Measurements from ENCODE around the gene RGS3.

The RGS3 gene

GRCh38 chr9:113608082-113608685, 144.7 kb downstream of the RGS3 start:
- no peak for DNase-seq

- DNase-seq, result no peak
These were observed 146.2 kb downstream of the RGS3 start for GRCh38 chr9:113609562-113610318.

DNA sequence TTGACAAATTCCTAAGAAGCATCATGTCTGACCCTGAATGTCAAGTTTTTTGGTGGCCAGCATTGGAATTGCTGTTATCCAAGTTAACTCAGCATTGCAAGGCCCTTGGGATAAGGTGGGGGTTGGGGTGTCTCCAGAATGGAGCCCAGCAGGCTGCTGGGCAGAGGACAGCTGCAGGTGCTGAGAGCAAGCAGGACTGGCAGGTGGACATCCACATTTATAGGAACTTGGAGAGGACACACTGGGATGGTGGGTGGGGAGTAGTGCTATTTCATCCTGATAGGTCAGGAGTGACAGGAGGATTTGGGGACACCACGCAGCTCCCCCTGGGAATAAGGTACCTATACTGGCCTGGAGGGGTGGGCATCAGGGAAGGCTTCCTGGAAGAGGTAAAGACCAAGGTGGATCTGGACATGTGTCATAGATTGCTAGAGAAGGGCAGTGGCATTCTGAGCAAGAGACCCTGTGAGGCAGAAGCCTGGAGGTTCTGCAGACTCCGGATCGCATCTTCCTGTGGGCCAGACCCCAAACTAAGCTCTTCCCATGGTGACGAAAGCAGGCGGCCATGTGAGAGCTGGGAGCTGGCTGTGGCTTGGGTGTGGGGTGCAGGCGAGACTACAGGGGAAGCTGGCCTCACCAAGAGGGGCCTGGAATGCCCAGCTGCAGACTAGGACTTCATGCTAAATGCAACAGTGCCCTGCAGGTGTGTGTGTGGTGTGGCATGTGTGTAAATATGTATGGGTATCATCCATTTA, 148.1 kb downstream of the RGS3 start:
- DNase-seq, result no peak

DNA sequence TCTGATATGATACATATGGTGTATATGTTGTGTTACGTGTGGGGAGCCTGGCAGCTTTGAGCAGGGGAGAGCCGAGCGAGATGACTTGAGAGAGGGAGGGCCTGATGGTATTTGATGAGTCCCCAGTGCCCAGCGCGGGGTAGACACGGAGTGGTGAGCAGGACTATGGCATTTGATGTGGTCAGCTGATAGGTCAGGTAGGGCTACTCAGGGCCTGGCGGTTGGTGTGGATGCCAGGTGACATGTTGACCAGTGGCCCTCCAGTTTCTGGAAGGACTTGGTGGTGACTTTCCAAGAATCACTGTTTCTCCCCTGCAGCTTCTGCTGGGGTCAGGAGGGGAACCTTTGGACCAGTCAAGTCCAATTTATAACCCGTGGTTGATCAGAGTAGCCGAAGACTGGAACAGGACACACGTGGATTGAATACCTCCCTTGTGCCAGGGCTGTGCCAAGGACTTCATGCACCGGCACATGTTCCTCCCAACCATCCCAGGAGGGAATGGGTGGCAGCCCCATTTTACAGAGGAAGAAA, 148.8 kb downstream of the RGS3 start:
- no peak for DNase-seq

- DNase-seq, result no peak
These were observed 149.3 kb downstream of the RGS3 start for GRCh38 chr9:113612828-113613227.

DNA sequence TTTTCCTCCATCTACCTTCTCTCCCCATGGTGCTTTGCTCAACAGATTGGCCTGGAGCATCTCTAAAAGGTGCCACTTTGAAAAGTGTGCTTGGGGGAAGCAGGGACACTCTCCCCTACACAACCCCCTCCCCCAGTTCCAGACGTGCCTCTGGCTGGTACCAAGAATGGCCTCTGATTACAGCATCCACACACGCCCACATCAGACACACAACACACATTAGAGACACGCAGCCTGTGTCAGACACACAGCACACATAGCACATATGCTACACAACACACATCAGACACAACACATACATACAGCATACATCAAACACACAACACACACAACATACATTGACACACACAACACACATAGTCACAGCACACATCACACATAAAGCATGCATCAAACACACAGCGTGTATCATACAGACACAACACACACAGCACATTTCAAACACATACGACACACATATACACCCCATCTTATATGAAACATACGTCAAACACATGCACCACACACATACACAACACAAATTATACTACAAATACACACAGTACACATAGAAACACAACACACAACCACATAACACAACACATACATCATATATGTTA, 150.4 kb downstream of the RGS3 start:
- no peak for DNase-seq

DNA sequence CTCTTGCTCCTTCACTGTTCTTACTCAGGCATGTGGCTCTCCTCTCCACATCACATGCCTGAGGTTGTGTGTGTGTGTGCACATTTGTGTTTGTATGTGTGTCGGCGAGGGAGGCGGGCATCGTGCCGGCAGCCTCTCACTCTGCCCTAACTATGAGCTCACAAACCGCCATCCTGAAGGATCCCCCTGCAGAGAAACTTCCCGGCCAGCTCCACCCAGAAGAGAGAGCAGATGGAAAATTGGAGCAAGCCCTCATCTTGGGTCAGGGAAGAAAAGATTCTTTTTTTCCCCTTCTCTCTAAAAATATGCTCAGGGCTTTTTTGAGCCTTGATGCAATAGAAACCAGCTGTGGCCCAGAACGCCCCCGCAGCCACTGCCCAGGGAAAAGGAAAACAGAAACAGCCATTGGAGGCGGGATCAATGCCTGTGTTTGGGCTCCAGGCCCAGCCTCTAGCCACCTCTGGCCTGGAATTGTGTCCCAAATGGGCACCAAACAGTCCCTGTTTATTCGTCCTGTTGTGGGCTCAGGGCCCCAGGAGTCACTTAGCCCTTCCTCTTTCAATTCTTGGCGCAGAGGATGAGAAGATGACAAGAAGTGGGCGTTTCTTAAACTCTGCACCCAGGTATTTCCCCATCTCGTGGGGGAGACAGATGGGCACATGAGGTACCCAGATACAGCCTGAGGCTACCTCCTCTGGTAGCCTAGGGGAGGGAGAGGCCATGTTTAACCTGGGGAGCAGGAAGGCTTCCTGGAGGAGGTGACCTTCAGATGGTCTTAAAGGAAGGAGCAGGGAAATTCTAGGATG, 151.5 kb downstream of the RGS3 start:
- DNase-seq, result peak in 1 of 2 donors; percentile 8

GRCh38 chr9:113616116-113616515, 152.6 kb downstream of the RGS3 start:
- no peak for DNase-seq

- no peak for DNase-seq
These were observed 153.3 kb downstream of the RGS3 start for GRCh38 chr9:113616621-113617496.

- no peak for DNase-seq
These were observed 154.0 kb downstream of the RGS3 start for GRCh38 chr9:113617550-113617949.

DNA sequence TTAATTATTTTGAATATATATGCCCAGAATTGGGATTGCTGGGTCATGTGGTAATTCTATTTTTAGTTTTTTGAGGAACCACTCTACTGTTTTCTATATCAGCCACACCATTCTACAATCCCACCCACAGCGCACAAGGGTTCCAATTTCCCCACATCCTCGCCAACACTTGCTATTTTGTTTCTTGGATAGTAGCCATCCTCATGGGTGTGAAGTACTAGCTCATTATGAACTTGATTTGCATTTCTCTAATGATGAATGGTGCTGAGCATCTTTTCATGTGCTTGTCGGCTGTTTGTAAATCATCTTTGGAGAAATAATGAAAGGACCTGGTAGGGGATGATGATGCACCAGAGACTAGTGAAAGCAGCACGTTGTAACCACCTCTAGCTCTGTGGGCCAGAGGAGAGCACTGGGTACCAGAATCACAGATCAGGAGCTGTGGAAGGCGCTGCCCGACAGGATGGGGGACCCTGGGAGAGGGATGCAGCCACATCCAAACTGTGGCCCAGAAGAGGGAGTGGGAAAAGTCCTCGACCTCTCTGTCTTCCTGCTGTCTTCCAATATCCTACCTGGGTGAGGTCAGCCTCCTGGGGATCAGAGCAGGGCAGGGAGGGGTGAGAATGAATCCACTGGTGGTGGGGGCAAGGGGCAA, 155.4 kb downstream of the RGS3 start:
- no peak for DNase-seq

- no peak for DNase-seq
These were observed 156.2 kb downstream of the RGS3 start for GRCh38 chr9:113619491-113620376.

- DNase-seq, result no peak
These were observed 157.0 kb downstream of the RGS3 start for GRCh38 chr9:113620377-113621161.

GRCh38 chr9:113621309-113621791, 157.8 kb downstream of the RGS3 start:
- no peak for DNase-seq

DNA sequence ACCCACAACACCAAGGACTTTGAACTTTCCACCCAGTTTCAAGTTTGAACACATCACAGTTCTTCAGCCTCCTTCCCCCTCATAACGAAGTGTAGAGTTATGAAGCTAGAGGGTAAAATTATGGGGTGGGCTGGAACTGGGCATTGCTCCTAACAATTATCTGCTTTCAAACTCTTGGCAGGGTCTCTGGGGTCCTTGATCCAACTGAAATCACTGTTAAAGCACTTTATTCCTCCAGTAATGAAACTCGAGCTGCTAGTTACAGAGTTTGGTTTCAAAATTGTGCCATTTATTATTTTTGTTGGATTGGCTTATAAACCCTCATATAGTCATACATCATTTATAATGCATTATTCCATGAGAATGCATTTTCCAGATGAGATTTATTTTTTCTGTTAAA, 158.5 kb downstream of the RGS3 start:
- no peak for DNase-seq

DNA sequence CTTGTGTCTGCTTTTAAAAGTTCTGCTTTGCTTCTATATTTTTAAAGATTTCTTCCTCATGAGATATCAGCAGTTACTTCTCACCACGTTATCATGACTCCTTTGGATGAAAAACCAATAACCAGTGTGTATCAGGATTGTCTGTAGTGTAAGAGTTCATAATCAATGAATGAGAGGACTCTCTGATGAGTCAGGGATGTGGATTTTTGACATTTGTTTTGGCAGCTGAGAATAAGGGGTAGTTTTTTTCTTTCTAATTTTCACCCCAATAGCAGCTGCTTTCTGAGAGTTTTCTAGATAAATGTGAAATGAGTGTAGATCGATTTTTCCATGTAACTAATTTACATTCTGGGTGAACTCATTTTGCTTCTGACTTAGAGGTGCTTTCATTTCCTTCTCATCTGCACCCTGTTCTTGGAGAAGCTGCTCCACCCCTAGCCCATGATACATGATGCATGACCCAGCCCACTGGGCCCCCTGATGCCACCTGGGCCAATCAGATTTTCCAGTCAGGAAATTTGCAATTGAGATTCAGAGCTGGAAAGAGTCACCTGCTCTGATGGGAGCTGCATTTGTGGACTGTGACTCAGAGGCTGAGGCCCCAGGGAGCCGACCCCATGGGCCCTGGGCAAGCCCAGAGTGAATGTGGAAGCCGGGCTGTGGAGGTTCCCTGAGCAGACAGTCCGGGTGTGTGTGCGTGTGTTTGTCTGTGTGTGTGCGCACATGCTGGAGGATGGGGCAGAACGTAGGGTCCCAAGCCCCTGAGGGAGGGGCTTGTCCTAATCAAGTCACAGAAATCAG, 159.3 kb downstream of the RGS3 start:
- peak in 1 of 2 donors; percentile 43 for DNase-seq

- no peak for DNase-seq
These were observed 160.4 kb downstream of the RGS3 start for GRCh38 chr9:113623851-113624485.

Data from CD4-positive, alpha-beta T cell treated with Interferon alpha-2 for 1 hour (primary cell).